GM19238 (cell line): ENCODE results near the gene SUSD5.
"Not testable (repeated sequence)": the region's sequence is repeated elsewhere in the genome, so short reads cannot be mapped to it uniquely, and the experiment has no call there.

Experiments used
- DNase-seq: peaks from one replicate; pipeline ENCODE4 v3.0.0; 2011; ENCODE audit warnings: low spot score; ENCODE audit not compliant: insufficient read length

Gene SUSD5

GRCh38 chr3:33196538-33196937, 22.1 kb downstream of the SUSD5 start:
- no peak for DNase-seq

GRCh38 chr3:33194303-33194702, 24.3 kb downstream of the SUSD5 start:
- no peak for DNase-seq

GRCh38 chr3:33187368-33187634, 31.3 kb downstream of the SUSD5 start:
- no peak for DNase-seq

GRCh38 chr3:33186524-33187367, 31.9 kb downstream of the SUSD5 start:
- DNase-seq, result no peak

GRCh38 chr3:33184863-33185262, 33.7 kb downstream of the SUSD5 start:
- no peak for DNase-seq

- not testable (repeated sequence) for DNase-seq
Observed at GRCh38 chr3:33181641-33182040, 37.0 kb downstream of the SUSD5 start.

- DNase-seq, result no peak
Observed at GRCh38 chr3:33181229-33181628, 37.4 kb downstream of the SUSD5 start.

- no peak for DNase-seq
Observed at GRCh38 chr3:33179132-33179531, 39.5 kb downstream of the SUSD5 start.

GRCh38 chr3:33174711-33175414, 43.7 kb downstream of the SUSD5 start:
- DNase-seq, result no peak

- no peak for DNase-seq
Observed at GRCh38 chr3:33174095-33174494, 44.5 kb downstream of the SUSD5 start.

- DNase-seq, result no peak
Observed at GRCh38 chr3:33173672-33174071, 44.9 kb downstream of the SUSD5 start.

- no peak for DNase-seq
Observed at GRCh38 chr3:33173103-33173502, 45.5 kb downstream of the SUSD5 start.

- no peak for DNase-seq
Observed at GRCh38 chr3:33171580-33171979, 47.0 kb downstream of the SUSD5 start.

GRCh38 chr3:33170531-33170930, 48.1 kb downstream of the SUSD5 start:
- no peak for DNase-seq

- no peak for DNase-seq
Observed at GRCh38 chr3:33167716-33168336, 50.8 kb downstream of the SUSD5 start.

- DNase-seq, result no peak
Observed at GRCh38 chr3:33167284-33167683, 51.3 kb downstream of the SUSD5 start.

- no peak for DNase-seq
Observed at GRCh38 chr3:33166095-33166494, 52.5 kb downstream of the SUSD5 start.

GRCh38 chr3:33165372-33165771, 53.2 kb downstream of the SUSD5 start:
- no peak for DNase-seq

GRCh38 chr3:33162621-33163020, 56.0 kb downstream of the SUSD5 start:
- DNase-seq, result not testable (repeated sequence)

- no peak for DNase-seq
Observed at GRCh38 chr3:33159981-33160380, 58.6 kb downstream of the SUSD5 start.

- DNase-seq, result no peak
Observed at GRCh38 chr3:33159234-33159633, 59.4 kb downstream of the SUSD5 start.

GRCh38 chr3:33155301-33155700, 63.3 kb downstream of the SUSD5 start:
- DNase-seq, result no peak

- DNase-seq, result no peak
Observed at GRCh38 chr3:33153782-33154181, 64.8 kb downstream of the SUSD5 start.
